GM18907 (cell line): ENCODE data around the gene DHX15.

Source experiments
- ATAC-seq: cut with Tn5 transposase; IDR thresholded peaks from one replicate; pipeline ENCODE4 v1.9.1; 2021; ENCODE audit warnings: mild to moderate bottlenecking, moderate library complexity; ENCODE audit not compliant: unreplicated experiment

The DHX15 gene

DNA sequence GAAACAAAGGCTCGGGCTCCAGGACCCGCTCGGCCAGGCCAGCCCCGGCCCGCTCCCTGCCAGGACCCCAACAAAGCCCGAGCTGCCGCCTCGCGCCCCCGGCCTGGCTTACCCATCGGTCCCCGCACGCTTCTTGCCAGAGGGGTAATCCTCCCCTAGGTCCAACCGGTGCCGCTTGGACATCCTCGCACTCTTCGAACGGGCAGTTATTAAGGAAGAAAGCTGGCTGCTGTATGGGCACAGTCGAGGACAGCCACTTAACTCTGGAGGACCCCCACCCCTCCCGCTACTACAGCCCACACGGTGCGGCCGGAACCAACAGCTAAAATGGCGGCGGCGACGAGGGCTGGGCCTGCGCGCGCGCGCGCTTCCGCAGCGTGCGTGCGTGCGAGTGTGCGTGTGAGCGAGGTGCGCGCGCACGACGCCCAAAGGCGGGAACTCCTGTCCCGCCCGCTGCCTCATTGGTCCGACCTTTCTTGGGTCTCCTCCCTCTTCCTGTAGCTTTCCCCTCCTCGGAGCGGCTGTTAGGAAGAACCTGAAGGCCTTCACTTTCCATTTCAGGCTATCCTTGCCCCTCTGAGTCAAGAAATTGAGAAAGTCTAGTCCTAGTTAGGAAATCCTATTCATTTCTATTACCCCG lies at the start of gene DHX15:
Gene DHX15, minus strand, starts transcription at position 344 of the 640 bp plus-strand sequence. Its CDS starts 161 bp downstream, at position 183.
- peak; percentile 87 for ATAC-seq

DNA sequence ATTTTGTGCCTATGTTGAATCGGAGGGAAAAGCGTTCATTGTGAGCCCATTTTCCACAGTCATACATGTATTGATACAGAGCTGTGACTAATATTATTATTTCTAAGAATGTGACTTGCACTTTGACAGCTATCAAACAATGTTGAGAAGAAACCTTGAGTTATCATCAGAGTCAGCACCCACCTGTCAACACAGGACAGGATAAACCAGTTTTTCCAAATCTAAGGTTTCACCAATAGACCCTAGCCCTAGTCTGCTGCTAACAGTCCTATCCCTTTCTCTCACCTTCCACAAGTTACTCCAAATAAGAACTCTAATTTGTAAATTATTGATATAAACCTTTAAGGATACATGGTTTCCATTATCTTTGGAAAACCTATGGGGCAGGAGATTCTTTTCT lies 47.7 kb upstream of the DHX15 start:
- ATAC-seq = no peak

GRCh38 chr4:24630937-24631336 lies 46.6 kb upstream of the DHX15 start:
- no peak for ATAC-seq

GRCh38 chr4:24625091-24625490 lies 40.7 kb upstream of the DHX15 start:
- ATAC-seq = no peak

DNA sequence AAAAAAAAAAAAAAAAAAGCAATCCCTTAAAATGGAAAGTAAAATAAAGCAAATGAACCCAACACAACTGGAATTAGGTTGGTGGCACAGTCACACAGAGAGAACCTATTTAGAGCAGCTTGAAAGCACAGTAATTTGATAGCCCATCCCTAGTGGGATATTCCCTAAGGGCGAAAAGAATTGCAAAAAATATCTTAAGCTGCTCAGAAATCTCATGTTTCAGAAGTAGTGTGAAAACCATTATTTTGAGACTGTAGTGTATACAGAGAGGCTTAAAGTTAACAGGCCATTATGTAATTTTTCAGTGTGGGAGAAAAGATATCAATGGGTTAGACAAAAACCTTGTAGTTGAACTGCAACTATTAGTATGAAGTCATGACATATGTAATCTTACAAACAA lies 40.0 kb upstream of the DHX15 start:
- ATAC-seq = no peak

DNA sequence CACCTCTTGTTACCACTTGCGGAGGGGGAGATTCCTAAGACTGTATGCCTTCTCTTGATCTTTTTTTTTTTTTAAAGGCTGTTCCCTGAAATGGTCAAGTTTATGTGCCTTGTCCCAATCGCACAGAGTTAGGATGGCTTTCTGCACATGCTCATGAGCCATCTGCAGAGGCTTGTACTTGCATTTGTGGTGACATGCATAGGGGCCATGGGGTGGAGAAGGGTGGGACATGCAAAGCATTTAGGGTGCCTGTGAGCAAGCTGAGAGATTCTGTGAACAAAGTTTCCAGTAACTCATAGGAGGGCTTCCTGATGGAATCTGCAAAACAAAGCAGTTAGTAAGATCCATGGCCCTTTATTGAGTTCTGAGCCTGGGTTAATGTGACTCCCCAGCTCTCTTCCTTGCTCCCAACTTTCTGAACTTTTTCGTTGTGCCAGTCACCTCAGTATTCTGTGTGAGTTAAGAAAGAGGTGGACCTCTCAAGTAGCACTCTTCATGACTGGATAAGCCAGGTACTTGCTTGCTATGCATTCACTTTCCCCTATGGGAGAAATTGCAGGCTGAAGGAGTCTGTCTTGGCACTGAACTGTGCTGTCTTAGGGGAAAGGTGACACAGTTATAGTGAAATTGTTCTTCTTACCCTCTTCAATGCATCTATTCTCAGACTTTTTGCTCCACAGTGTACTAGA lies 37.9 kb upstream of the DHX15 start:
- no peak for ATAC-seq

- ATAC-seq = no peak
These were observed 31.6 kb upstream of the DHX15 start for GRCh38 chr4:24615977-24616376.

- no peak for ATAC-seq
These were observed 30.5 kb upstream of the DHX15 start for GRCh38 chr4:24614881-24615280.

- no peak for ATAC-seq
These were observed 29.1 kb upstream of the DHX15 start for GRCh38 chr4:24613502-24613901.

GRCh38 chr4:24611575-24611974 lies 27.2 kb upstream of the DHX15 start:
- no peak for ATAC-seq

DNA sequence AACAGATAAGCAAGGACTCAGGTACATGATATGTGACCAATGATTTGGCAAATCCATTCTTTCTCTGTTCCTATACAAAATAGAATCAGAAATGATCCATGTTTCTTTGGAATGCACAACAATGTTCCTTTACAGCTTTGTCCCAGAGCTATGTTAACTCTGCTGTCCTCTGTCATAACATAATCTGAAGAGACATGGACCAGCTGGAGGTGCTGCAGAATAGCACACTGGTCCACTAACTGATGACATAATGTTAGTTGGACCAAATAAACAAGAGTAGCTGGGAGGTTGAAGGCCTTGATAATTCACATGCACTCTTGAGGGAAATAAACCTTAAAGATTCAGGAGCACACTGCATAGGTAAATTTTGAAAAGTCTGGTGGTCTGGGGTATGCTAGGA lies 23.0 kb upstream of the DHX15 start:
- no peak for ATAC-seq

DNA sequence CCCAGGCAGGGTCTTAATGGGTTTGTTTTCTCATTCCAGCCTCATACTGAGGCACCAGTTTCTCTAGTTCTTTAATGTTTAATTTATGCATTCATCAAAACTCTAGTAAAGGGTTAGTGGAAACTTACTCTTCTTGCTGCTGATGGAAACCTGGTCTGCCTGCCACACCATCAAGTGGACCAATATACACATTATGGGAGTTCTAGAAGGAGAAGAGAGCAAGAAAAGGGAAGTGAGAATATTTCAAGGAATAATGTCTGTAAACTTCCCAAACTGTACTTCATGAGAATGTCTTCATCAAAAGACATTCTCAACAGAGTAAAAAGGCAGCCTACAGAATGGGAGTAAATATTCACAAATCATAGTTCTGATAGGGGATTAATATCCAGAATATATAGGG lies 20.9 kb upstream of the DHX15 start:
- no peak for ATAC-seq

- ATAC-seq = no peak
These were observed 20.3 kb upstream of the DHX15 start for GRCh38 chr4:24604558-24605214.

DNA sequence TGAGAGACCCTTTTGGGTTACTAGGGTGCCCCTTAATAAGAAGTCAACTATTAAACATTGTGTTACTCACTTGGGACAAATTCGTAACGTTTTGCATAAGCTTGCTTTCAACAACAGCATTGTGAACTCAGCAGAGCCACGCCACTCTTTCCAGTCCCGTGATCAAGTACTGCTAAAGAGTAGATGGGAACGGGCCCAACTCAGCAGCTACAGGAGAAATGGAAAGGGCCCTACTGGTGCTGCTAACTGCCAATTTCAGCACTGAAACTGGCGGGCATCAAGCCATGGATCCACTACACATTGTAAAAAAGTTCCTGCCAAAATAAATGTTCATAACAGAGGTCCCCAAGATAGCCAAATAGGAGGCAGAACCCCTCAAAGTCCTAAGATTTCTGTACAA lies 19.0 kb upstream of the DHX15 start:
- ATAC-seq = no peak

GRCh38 chr4:24601121-24601520 lies 16.8 kb upstream of the DHX15 start:
- no peak for ATAC-seq

GRCh38 chr4:24599275-24599674 lies 14.9 kb upstream of the DHX15 start:
- no peak for ATAC-seq

DNA sequence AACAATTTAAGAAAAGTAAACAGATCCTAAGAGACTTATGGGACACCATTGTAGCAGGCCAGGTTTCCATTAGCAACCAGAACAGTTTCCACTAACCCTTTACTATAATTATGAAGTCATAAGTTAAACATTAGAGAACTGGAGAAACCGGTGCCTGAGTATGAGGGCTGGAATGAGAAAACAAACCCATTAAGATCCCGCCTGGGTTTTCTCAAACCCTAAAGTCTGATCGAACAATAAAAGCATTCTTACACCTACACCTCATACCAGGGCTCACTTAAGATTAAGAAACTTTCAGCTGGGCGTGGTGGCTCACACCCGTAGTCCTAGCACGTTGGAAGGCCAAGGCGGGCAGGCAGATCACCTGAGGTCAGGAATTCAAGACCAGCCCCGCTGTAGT lies 13.7 kb upstream of the DHX15 start:
- no peak for ATAC-seq

- ATAC-seq = no peak
These were observed 11.3 kb upstream of the DHX15 start for GRCh38 chr4:24595659-24596058.

DNA sequence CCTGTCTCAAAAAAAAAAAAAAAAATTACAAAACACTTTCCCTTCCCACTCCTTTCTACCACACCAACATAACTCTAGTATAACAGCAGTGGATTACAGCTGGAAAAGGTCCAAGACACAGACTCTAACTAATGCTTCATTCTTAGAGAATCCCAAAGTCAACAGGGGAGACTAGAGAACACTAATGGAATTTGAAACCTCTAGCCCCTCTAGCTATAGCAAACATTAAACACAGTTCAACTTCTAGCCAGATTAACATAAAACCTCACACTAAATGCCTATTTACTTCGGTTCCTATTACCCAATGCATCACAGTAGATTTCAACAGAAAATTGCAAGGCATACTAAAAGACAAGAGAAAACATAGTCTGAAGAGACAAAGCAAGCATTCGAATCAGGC lies 10.5 kb upstream of the DHX15 start:
- ATAC-seq = no peak

GRCh38 chr4:24589448-24589847 lies 5.1 kb upstream of the DHX15 start:
- ATAC-seq = peak; percentile 78

DNA sequence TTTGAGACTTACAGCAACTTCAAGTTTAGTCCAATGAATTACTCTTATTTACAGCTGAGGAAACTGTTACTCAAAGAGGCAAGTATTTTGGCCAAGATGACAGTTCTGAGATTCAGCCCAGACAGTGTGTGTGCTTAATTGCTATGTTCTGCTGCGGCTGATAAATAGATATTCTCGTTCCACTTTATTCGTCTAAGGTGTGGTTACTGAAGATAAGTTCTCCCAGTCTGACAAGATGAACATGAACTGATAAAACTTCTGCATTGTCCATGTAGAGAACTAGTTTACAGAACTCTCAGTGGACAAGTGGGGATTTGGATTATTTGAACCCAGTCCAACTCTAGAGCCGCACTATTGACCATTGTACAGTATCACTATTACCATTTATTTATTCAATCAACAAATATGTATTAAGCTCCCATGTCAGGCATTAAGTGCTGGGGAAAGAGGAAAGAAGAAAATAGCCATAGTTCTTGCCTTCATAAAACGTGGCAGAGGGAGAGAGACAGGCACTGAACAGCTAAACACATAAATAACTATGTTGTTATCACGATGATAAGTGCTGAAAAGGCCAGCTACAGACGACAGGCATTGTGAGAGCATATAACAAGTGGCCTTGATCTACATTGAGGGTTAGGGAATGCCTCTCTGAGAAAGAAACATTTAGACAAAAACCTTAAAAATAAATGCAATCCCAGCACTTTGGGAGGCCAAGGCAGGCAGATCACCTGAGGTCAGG lies 4.0 kb upstream of the DHX15 start:
- no peak for ATAC-seq
